Measurements from ENCODE around the gene MLLT1. TPM values are rescaled to one million over a fixed set of nuclear protein-coding genes. Genes with fewer than 3 reads are reported as not detected.

Gene MLLT1
- total and polyA plus RNA-seq, 10 of the 15 experiments (the other 5 are each of a cell fraction or from before 2014, with no cell fraction given) = 0.16 to 61.1 (median 8.5) TPM

GRCh38 chr19:6312018-6312417 is 32.2 kb upstream of the MLLT1 start (continued):
- no peak for TF ChIP-seq REST (IDR thresholded peaks at IDR 0.05; ENCODE audit: low read depth, low read length)

- BruUV-seq (replicated peaks) = no TSS peak
- ATAC-seq = no peak
- Histone ChIP-seq H3K4me3 (no peak overlapping the region), H3K4me2 (ENCODE audit: control insufficient read depth, insufficient read depth) (no peak overlapping the region), H4K20me1 (ENCODE audit: control insufficient read depth, insufficient read depth) (no peaks in the 10 kb centered on the region), H3K27ac (ENCODE audit: control insufficient read depth, insufficient read depth) (no peak overlapping the region), H3K4me1 (ENCODE audit: control insufficient read depth, insufficient read depth, low read length) (no peaks in the 10 kb centered on the region), H3K27me3 (replicated peaks in 1 of 2; ENCODE audit: control insufficient read depth in 2 of 2, insufficient read depth in 2 of 2, low read length in 1 of 2) (no peaks in the 10 kb centered on the region), H3K9ac (ENCODE audit: control insufficient read depth, insufficient read depth, low read length) (no peak overlapping the region), H2AFZ (ENCODE audit: control insufficient read depth, low read depth, low read length) (no peak overlapping the region), H3K79me2 (ENCODE audit: control insufficient read depth, insufficient read depth, low read length) (no peaks in the 10 kb centered on the region), H3K36me3 (ENCODE audit: control insufficient read depth in 2 of 2, insufficient read depth in 2 of 2, low read length in 1 of 2) (no peaks in the 10 kb centered on the region), H3K9me3 (replicated peaks; ENCODE audit: control insufficient read depth, insufficient read depth, low read length) (peaks cover 1% of the 10 kb centered on the region; the same call in 1 of the 3 replicates)
- no peak for DNase-seq (ENCODE audit: low read depth, low spot score)
- ChIA-PET POLR2A (no interaction called here), SMC1A (ENCODE audit: uncharacterized antibody, unreplicated experiment) (interaction anchor here (0.7 to 2.7 kb wide), 2 partner anchors 171 to 377 kb away, joined by 3 to 16 read pairs; no protein-coding TSS in a partner anchor), RAD21 (ENCODE audit: unreplicated experiment) (interaction anchor here (1.4 to 3.6 kb wide), 2 partner anchors 80 to 172 kb away, joined by 7 to 20 read pairs; no protein-coding TSS in a partner anchor), CTCF (interaction anchor here (1.0 to 4.7 kb wide), 6 partner anchors 15 to 250 kb away, joined by 3 to 26 read pairs (median 4); no protein-coding TSS in a partner anchor)
- no peak for FAIRE-seq
- intact Hi-C loops (cut with micrococcal nuclease; ENCODE audit: unreplicated experiment) (no loop called here), in situ Hi-C loops (cut with MboI) (no loop called here)
- 44% methylated on average over 5 of the region's 5 CpGs for WGBS (ENCODE audit: insufficient coverage, insufficient replicate concordance, low lambda C conversion rate, missing lambda C conversion rate)
- no peak for TF ChIP-seq CTCF (IDR thresholded peaks at IDR 0.05 in 2 of 3, conservative IDR thresholded peaks at IDR 0.05 in 1 of 3; ENCODE audit: control insufficient read depth in 2 of 3, extremely low read depth in 1 of 3, insufficient read depth in 1 of 3, low read depth in 3 of 3, low read length in 3 of 3)
- TF ChIP-seq NFYB (IDR thresholded peaks at IDR 0.05; ENCODE audit: insufficient read depth, low read depth, low read length) = no peak
- TF ChIP-seq FOS (IDR thresholded peaks at IDR 0.05; ENCODE audit: borderline replicate concordance, extremely low read depth, insufficient read length) = no peak
- no peak for TF ChIP-seq NR2F1 (conservative IDR thresholded peaks at IDR 0.05)
- TF ChIP-seq TCF12 (IDR thresholded peaks at IDR 0.05; ENCODE audit: low read depth, low read length) = no peak
- no peak for TF ChIP-seq CEBPB (IDR thresholded peaks at IDR 0.05; ENCODE audit: borderline replicate concordance in 1 of 2, low read depth in 2 of 2, low read length in 2 of 2)
- no peak for TF ChIP-seq SREBF1 (IDR thresholded peaks at IDR 0.05; ENCODE audit: low read length)
- no peak for TF ChIP-seq CHD2 (IDR thresholded peaks at IDR 0.05; ENCODE audit: borderline replicate concordance, low read depth, low read length)
- TF ChIP-seq E4F1 (IDR thresholded peaks at IDR 0.05; ENCODE audit: borderline replicate concordance, partially characterized antibody) = no peak
- TF ChIP-seq ATF2 (IDR thresholded peaks at IDR 0.05; ENCODE audit: low read length) = no peak
- TF ChIP-seq MTA2 (IDR thresholded peaks at IDR 0.05; ENCODE audit: low read depth) = no peak
- TF ChIP-seq EED (IDR thresholded peaks at IDR 0.05; ENCODE audit: low read depth) = no peak
Measured at GRCh38 chr19:6298413-6298812, 18.6 kb upstream of the MLLT1 start.
